Hepatocyte (in vitro differentiated cells): ENCODE data around the gene SMARCA2.

Experiments
- EZH2 ChIP-seq: fragments of 200-600 bp; sonication (generic); IDR thresholded peaks from 2 replicates; pipeline ENCODE4 v1.6.1; 2016; ENCODE audit warnings: antibody characterized with exemption, mild to moderate bottlenecking, borderline replicate concordance
- EZH2phosphoT487 ChIP-seq: fragments of 200-600 bp; sonication (generic); IDR thresholded peaks from one replicate; pipeline ENCODE4 v1.6.1; 2018; ENCODE audit warnings: antibody characterized with exemption, mild to moderate bottlenecking, low read depth, moderate library complexity; ENCODE audit not compliant: unreplicated experiment, severe bottlenecking
- TF ChIP-seq, protein P1 (sequence below): fragments of 200-600 bp; sonication (generic); IDR thresholded peaks from 2 replicates; pipeline ENCODE4 v1.5.1; 2016; ENCODE audit warnings: antibody characterized with exemption, mild to moderate bottlenecking; ENCODE audit not compliant: poor library complexity

DNA sequence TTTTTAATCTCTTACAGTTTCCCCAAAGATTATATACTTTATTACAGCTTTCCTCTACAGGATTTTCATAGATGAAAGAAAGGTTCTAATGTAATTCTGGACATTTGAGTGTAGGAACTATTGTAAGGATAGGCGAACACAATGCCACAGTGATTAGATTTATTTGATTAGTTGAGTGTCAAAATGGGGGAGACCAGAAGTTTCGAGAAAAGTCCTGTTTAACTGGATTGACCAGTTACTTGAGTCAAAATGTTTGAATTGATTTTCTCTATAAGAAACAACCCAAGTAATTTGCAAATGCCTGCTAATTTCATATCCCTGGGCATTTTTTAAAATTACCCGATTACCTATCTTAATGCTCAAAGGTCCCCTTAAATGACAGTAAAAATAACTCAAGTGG is 50.6 kb downstream of the SMARCA2 start:
- TF ChIP-seq, protein P1, sequence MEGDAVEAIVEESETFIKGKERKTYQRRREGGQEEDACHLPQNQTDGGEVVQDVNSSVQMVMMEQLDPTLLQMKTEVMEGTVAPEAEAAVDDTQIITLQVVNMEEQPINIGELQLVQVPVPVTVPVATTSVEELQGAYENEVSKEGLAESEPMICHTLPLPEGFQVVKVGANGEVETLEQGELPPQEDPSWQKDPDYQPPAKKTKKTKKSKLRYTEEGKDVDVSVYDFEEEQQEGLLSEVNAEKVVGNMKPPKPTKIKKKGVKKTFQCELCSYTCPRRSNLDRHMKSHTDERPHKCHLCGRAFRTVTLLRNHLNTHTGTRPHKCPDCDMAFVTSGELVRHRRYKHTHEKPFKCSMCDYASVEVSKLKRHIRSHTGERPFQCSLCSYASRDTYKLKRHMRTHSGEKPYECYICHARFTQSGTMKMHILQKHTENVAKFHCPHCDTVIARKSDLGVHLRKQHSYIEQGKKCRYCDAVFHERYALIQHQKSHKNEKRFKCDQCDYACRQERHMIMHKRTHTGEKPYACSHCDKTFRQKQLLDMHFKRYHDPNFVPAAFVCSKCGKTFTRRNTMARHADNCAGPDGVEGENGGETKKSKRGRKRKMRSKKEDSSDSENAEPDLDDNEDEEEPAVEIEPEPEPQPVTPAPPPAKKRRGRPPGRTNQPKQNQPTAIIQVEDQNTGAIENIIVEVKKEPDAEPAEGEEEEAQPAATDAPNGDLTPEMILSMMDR: no peak
- TF ChIP-seq EZH2 (no peak), EZH2phosphoT487 (no peak)
